Measurements from ENCODE around the gene NALCN. TPM values are rescaled to one million over a fixed set of nuclear protein-coding genes. Genes with fewer than 3 reads are reported as not detected.

Gene NALCN
- total and polyA plus RNA-seq, 4 donors: 0.09 to 0.92 (median 0.18) TPM

- TF ChIP-seq JUND (IDR thresholded peaks at IDR 0.05): no peak
- TF ChIP-seq SP1 (IDR thresholded peaks at IDR 0.05): no peak
- no peak for TF ChIP-seq HNF4A (conservative IDR thresholded peaks at IDR 0.05)
- TF ChIP-seq CTCF (IDR thresholded peaks at IDR 0.05; ENCODE audit: low read depth, low read length, missing input control): no peak
- TF ChIP-seq TAF1 (conservative IDR thresholded peaks at IDR 0.05): no peak
- no peak for TF ChIP-seq RXRA (IDR thresholded peaks at IDR 0.05)
- no peak for TF ChIP-seq MAX (IDR thresholded peaks at IDR 0.05)
- no peak for TF ChIP-seq RAD21 (IDR thresholded peaks at IDR 0.05)
- no peak for TF ChIP-seq HNF4G (IDR thresholded peaks at IDR 0.05)
- TF ChIP-seq ATF3 (IDR thresholded peaks at IDR 0.05): no peak
- TF ChIP-seq FOXA1 (IDR thresholded peaks at IDR 0.05): no peak
- no peak for TF ChIP-seq EGR1 (IDR thresholded peaks at IDR 0.05; ENCODE audit: low read depth in 2 of 2)
- no peak for TF ChIP-seq FOXA2 (IDR thresholded peaks at IDR 0.05)
- no peak for TF ChIP-seq REST (IDR thresholded peaks at IDR 0.05)
- TF ChIP-seq GABPA (IDR thresholded peaks at IDR 0.05 in 1 of 2, conservative IDR thresholded peaks at IDR 0.05 in 1 of 2): no peak
- TF ChIP-seq NR2F2 (IDR thresholded peaks at IDR 0.05): no peak
- TF ChIP-seq YY1 (IDR thresholded peaks at IDR 0.05): no peak
- TF ChIP-seq ZBTB33 (IDR thresholded peaks at IDR 0.05): no peak
- Histone ChIP-seq H3K36me3 (ENCODE audit: control insufficient read depth in 4 of 4, insufficient read depth in 3 of 4, low read depth in 1 of 4, low read length in 3 of 4) (no peaks in the 10 kb centered on the region), H3K27ac (ENCODE audit: low read depth in 1 of 2, low read length in 2 of 2) (no peak overlapping the region), H3K27me3 (ENCODE audit: control insufficient read depth in 4 of 4, insufficient read depth in 4 of 4, low read length in 3 of 4) (peaks cover 0 to 8% (median 2%) of the 10 kb centered on the region in 4 donors), H3K9me3 (ENCODE audit: control insufficient read depth in 4 of 4, low read length in 3 of 4) (no peaks in the 10 kb centered on the region), H3K4me1 (ENCODE audit: control insufficient read depth in 4 of 4, insufficient read depth in 4 of 4, low read length in 3 of 4) (peaks cover 4 to 13% (median 5%) of the 10 kb centered on the region in 4 donors), H3K9ac (ENCODE audit: low read depth in 1 of 2, low read length in 2 of 2) (no peak overlapping the region), H3K4me3 (ENCODE audit: low read depth in 1 of 3, low read length in 3 of 3) (no peak overlapping the region)
- no peak for DNase-seq (ENCODE audit: low spot score)
- 83% methylated on average over 5 of the region's 5 CpGs for WGBS
These were observed 1.2 kb upstream of the NALCN start for GRCh38 chr13:101417501-101417900.

Data from liver (tissue), 9 donors.